Hypothalamus (tissue), 51 donors: Measurements from ENCODE around the gene MORN1.

ENCODE experiments used
- DNase-seq, 51 donors: peaks; one replicate each; lab custom pipeline; 2025; lab: John Stamatoyannopoulos, UW

MORN1 gene

DNA sequence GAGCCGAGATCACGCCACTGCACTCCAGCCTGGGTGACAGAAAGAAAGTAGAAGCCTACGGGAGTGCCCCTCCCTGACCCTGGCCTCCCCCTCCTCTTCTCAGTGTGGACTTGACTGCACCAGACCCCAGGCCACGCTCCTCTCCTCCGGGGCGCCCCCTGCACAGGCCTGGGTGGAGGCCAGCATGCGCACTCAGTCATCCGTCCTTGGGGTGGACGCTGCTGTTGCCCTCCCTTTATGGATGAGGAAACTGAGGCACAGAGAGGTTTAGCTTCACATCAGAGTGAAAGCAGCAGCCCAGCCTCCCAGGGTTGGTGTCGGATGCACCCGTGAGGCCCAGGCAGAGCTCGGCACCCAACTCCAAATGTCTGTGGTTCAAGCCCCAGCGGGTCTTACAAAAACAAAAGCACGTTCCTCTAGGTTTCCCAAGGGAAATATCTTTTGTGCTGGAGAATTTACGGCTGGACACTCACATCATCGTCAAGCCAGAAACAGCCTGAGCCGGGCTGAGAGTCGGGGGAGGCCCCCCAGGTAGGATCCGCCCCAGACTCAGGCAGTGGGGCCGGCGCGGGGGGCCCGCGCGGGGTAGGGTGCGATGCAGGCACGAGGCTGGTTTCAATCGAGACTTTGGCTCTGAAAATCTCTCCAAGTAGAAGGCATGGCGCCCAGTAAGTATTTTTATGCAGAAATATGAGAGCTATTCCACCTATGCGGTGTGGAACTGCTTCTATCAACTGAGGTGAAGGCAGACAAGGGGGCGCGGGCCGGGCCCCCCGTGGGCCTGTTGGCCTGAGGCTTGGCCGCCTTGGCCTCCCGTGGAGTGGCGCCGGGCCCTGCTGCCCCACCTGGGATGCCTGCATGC lies 36.6 kb downstream of the MORN1 start:
- DNase-seq = no peak

DNA sequence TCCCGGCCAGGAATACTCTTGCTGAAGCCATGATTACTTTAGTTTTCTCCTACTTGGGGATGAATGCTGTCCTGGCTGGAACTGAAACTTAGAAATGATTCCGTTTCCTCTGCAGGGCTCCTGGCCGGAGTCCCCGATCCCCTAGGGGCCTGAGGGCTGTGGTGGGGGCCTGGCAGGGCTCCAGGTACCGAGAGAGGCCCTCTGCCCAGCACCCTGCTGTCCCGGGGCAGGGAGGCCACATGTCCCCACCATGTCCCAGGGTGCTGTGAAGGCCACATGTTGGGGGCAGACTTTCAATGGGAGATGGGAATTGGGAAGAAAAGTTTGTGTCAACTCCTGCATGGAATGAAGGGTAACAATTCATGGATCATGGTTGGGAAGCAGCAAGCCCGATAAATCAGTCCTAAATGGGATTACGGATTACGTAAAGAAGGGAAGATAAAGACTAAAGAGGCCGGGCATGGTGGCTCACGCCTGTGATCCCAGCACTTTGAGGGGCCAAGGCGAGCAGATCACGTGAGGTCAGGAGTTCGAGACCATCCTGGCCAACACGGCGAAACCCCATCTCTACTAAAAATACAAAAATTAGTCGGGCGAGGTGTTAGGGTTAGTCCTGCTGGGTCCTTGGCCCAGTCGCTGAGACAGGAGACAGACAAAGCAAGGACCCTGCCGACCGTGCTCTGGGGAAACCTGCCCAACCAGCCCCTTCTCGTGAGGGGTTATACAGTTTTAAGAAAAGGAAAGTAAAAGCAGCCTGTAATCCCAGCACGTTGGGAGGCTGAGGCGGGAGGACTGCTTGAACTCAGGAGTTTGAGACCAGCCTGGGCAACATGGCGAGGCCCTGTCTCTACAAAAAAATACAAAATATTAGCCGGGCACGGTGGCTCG lies 37.6 kb downstream of the MORN1 start:
- DNase-seq = no peak

- no peak for DNase-seq
These were observed 38.3 kb downstream of the MORN1 start for GRCh38 chr1:2352897-2353550.

- no peak for DNase-seq
These were observed 38.9 kb downstream of the MORN1 start for GRCh38 chr1:2352341-2352896.

DNA sequence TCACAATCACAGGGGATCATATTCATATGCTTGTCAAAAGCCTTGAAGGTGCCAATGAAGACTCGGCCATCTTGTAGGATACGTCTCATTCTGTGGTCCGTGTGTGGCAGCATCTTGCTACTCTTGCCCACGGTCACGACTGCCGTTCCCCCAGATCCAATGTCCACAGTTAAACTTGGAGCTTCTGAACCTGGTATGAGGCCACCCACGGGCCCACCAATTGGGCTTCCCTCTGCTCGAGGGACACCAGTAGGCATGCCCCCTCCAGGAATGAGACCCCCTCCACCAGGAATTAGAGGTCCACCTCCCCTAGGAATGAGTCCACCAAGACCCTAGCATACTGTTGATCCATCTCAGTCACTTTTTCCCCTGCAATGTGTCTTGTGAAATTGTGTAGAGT lies 39.6 kb downstream of the MORN1 start:
- no peak for DNase-seq

DNA sequence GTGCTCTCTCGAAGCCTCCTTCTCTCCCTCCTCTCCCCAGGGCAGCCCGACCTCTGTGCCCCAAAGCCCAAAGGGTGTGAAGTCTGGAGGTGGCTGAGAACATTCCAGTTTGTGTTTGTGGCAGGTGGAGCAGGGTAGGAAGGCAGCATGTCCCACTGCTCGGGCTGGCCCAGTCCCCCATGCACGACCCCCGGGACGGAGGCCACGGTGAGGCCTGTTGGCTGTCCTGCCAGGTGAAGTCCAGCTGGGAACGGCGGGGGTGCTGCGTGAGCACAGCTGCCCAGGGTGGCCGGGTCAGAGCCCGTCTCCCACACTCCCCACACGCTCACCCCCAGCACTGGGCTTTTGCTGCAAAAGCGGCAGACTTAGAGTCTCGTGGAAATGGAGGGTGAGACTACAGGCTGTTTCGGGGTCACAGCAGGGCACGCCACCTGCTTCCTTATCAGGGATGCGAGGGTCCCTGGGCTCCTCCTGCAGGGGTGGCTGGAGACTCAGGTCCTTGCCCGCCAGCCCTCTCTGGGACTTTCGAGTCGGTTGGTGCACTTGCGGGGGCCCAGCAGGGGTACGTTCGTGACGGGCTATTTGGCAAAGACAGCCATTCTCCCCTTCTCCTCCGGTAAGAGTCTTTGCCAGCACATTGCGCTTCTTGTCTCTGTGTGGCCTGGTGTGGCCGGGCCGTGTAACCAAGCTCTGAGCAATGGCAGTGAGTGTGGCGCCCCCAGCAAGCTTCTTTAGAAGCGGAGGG lies 40.3 kb downstream of the MORN1 start:
- no peak for DNase-seq

- DNase-seq = no peak
These were observed 40.9 kb downstream of the MORN1 start for GRCh38 chr1:2350501-2350900.

DNA sequence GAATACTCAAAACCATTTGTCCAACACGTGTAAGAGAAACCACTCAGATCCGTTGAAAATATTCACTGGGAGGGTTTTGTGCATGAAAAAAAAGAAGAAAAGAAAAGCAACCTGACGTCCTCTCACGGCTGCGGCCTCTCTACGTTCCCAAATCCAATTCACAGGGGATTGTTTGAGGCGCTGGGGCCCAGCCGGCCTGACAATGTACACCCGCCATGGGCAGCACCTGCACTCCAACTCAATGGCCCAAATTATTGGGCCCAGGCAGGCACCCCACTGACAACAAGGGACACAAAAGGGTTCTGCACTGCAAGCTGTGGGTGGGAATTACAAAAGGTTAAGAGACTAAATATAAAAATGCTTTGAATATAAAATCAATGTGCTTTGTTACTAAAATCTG lies 41.5 kb downstream of the MORN1 start:
- DNase-seq = no peak

GRCh38 chr1:2348346-2349325 lies 42.7 kb downstream of the MORN1 start:
- no peak for DNase-seq

DNA sequence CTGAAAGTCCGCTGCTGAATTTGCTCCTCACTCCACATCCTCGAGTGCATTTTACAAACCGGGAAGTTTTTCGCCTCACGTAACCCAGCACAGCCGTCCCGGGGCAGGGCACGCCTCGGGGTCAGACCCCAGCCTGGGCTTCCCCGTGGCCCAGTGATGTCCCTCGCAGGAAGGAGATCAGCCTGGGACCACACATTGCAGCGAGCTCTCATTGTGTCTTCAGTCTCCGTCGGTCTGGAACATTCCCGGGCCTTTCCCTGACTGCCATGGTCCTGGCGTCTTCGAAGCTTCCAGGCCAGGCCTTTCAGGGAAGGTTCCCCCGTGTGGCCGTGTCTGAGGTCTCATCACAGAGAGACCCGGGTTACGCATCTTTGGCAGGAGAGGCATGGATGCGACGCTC lies 43.5 kb downstream of the MORN1 start:
- no peak for DNase-seq

- no peak for DNase-seq
These were observed 44.0 kb downstream of the MORN1 start for GRCh38 chr1:2347409-2347785.

GRCh38 chr1:2346691-2347408 lies 44.5 kb downstream of the MORN1 start:
- no peak for DNase-seq

- DNase-seq = no peak
These were observed 45.9 kb downstream of the MORN1 start for GRCh38 chr1:2345297-2346075.

- no peak for DNase-seq
These were observed 46.5 kb downstream of the MORN1 start for GRCh38 chr1:2344744-2345296.

DNA sequence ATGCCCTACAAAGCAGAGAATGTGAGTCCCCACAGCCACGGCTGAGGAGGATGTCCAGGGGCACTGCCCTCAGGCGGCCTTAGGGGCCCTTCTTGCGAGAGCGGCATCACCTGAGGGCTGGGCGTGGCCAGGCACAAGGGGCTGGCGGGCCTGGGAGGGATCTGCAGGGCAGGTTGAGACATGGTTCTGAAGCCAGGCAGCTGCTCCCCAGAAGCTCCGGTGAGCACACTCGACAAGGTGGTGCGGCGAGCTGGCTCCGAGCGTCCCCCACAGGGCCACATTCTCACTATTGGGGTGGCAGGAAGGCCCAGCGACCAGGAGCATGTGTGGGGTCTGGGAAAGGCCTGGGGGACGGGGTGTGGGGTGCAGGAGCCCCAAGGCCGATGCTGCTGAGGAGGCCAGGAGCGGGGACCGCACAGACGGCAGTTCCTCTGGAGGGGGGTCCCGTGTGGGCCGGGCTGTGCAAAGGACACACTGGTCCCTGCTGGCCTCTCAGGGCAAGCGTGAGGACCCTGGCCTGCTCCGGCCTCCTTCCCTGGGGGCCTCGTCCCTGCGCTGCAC lies 47.2 kb downstream of the MORN1 start:
- DNase-seq = no peak

- DNase-seq = peak in 3 of 51 donors; percentile 4 to 35 (median 24)
These were observed 48.1 kb downstream of the MORN1 start for GRCh38 chr1:2343023-2343935.
